ENCODE measurements around the gene BBX. TPM values are rescaled to one million over a fixed set of nuclear protein-coding genes. Genes with fewer than 3 reads are reported as not detected.
A peak's percentile ranks its signal among the peaks of the same experiment; 100 is the strongest.

Gene BBX
- polyA plus RNA-seq, 3 donors = 15.7 to 25.1 (median 16.6) TPM

DNA sequence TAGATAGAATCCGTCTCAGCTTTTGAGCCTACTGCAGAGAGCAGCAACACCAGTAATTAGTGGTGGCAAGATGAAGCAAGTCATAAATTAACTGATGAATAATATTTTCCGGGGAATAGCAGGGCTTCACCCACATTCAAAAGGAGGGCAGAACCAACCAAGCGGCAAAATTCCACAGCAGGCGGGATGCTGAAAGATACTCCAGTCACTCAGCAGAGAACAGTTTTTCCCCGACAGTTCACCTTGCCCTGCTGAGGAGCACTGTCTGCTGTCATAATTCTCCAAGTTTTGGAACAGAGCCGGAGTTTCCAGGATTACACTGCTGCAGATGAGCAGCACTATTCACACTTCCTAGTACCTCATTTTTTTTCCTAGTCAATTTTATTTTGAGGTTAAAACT lies 293.3 kb downstream of the BBX start:
- TF ChIP-seq, protein P1, sequence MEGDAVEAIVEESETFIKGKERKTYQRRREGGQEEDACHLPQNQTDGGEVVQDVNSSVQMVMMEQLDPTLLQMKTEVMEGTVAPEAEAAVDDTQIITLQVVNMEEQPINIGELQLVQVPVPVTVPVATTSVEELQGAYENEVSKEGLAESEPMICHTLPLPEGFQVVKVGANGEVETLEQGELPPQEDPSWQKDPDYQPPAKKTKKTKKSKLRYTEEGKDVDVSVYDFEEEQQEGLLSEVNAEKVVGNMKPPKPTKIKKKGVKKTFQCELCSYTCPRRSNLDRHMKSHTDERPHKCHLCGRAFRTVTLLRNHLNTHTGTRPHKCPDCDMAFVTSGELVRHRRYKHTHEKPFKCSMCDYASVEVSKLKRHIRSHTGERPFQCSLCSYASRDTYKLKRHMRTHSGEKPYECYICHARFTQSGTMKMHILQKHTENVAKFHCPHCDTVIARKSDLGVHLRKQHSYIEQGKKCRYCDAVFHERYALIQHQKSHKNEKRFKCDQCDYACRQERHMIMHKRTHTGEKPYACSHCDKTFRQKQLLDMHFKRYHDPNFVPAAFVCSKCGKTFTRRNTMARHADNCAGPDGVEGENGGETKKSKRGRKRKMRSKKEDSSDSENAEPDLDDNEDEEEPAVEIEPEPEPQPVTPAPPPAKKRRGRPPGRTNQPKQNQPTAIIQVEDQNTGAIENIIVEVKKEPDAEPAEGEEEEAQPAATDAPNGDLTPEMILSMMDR (IDR thresholded peaks at IDR 0.05) = no peak
- WGBS (ENCODE audit: insufficient coverage) = 94% methylated on average over 4 of the region's 6 CpGs

DNA sequence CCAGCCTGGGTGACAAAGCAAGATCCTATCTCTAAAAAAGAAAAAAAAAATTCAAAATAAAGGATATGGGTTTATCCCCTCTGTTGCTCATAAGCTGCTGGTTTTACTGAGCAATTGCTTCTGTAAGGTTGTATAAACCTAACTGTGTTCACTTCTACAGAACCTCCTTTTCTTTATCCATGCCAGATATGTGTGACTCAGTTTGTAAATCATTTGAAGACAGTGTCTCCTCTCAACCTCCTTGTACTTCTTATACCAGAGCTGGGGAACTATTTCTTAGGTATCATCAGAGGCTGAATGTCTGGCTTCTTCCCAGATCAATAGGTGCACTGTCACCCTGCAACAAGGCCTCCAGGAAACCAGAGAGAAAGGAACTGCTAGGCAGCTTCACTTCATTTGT lies 294.3 kb downstream of the BBX start:
- Histone ChIP-seq H3K79me2 (ENCODE audit: insufficient read depth, low read length) (no peaks in the 10 kb centered on the region), H4K20me1 (ENCODE audit: insufficient read depth, low read length) (no peaks in the 10 kb centered on the region), H3K9me3 (replicated peaks in 1 of 2; ENCODE audit: control insufficient read depth in 1 of 2, insufficient read depth in 1 of 2, low read length in 2 of 2) (no peaks in the 10 kb centered on the region), H3K36me3 (replicated peaks in 1 of 2; ENCODE audit: control insufficient read depth in 1 of 2, insufficient read depth in 2 of 2, low read length in 2 of 2) (no peaks in the 10 kb centered on the region), H3K4me1 (ENCODE audit: control insufficient read depth in 1 of 2, insufficient read depth in 2 of 2, low read length in 2 of 2) (no peaks in the 10 kb centered on the region), H3K9ac (ENCODE audit: insufficient read depth, low read length, poor library complexity, severe bottlenecking) (no peak overlapping the region), H2AFZ (ENCODE audit: insufficient read depth, low read depth, low read length, poor library complexity, severe bottlenecking) (no peak overlapping the region), H3K27ac (ENCODE audit: low read depth in 1 of 2, low read length in 2 of 2) (no peak overlapping the region), H3K27me3 (ENCODE audit: control insufficient read depth in 2 of 2, insufficient read depth in 2 of 2, low read length in 2 of 2) (no peaks in the 10 kb centered on the region), H3K4me2 (replicated peaks; ENCODE audit: extremely low read depth, low read length, poor library complexity, severe bottlenecking) (no peak overlapping the region), H3K4me3 (replicated peaks in 1 of 3; ENCODE audit: low read depth in 2 of 3, low read length in 3 of 3) (no peak overlapping the region)
- Mint-ChIP-seq H3K27me3 (ENCODE audit: low read depth in 3 of 3) (peaks cover 0 to 4% (median 2%) of the 10 kb centered on the region in 3 donors), H3K36me3 (no peaks in the 10 kb centered on the region), H3K4me3 (no peak overlapping the region), H3K4me1 (no peaks in the 10 kb centered on the region), H3K27ac (no peak overlapping the region), H3K9me3 (no peaks in the 10 kb centered on the region)
- no peak for DNase-seq
- intact Hi-C loops (cut with micrococcal nuclease) = no loop called here
- TF ChIP-seq, protein P1 (IDR thresholded peaks at IDR 0.05) = no peak

More for the DNA sequence above, 293.3 kb downstream of the BBX start:
- peak overlapping the region in 1 of 2 donors; percentile 3 for H3K4me3 Mint-ChIP-seq
- no peak overlapping the region for H3K27ac Mint-ChIP-seq
- H3K4me2 ChIP-seq (replicated peaks; ENCODE audit: extremely low read depth, low read length, poor library complexity, severe bottlenecking) = no peak overlapping the region
- H3K9ac ChIP-seq (ENCODE audit: insufficient read depth, low read length, poor library complexity, severe bottlenecking) = no peak overlapping the region
- no peaks in the 10 kb centered on the region for H4K20me1 ChIP-seq (ENCODE audit: insufficient read depth, low read length)
- no peaks in the 10 kb centered on the region for H3K79me2 ChIP-seq (ENCODE audit: insufficient read depth, low read length)
- no peaks in the 10 kb centered on the region for H3K36me3 ChIP-seq (replicated peaks in 1 of 2; ENCODE audit: control insufficient read depth in 1 of 2, insufficient read depth in 2 of 2, low read length in 2 of 2)
- H2AFZ ChIP-seq (ENCODE audit: insufficient read depth, low read depth, low read length, poor library complexity, severe bottlenecking) = no peak overlapping the region
- intact Hi-C loops (cut with micrococcal nuclease) = no loop called here
- H3K4me1 ChIP-seq (ENCODE audit: control insufficient read depth in 1 of 2, insufficient read depth in 2 of 2, low read length in 2 of 2) = no peaks in the 10 kb centered on the region
- no peaks in the 10 kb centered on the region for H3K9me3 ChIP-seq (replicated peaks in 1 of 2; ENCODE audit: control insufficient read depth in 1 of 2, insufficient read depth in 1 of 2, low read length in 2 of 2)
- H3K9me3 Mint-ChIP-seq = no peaks in the 10 kb centered on the region
- H3K27me3 Mint-ChIP-seq (ENCODE audit: low read depth in 3 of 3) = peaks cover 0 to 4% (median 2%) of the 10 kb centered on the region in 3 donors
- H3K27me3 ChIP-seq (ENCODE audit: control insufficient read depth in 2 of 2, insufficient read depth in 2 of 2, low read length in 2 of 2) = no peaks in the 10 kb centered on the region
- no peak overlapping the region for H3K27ac ChIP-seq (ENCODE audit: low read depth in 1 of 2, low read length in 2 of 2)
- no peak overlapping the region for H3K4me3 ChIP-seq (replicated peaks in 1 of 3; ENCODE audit: low read depth in 2 of 3, low read length in 3 of 3)
- DNase-seq = peak in 1 of 3 donors; percentile 6
- peaks cover 0 to 3% of the 10 kb centered on the region in 2 donors for H3K36me3 Mint-ChIP-seq
- H3K4me1 Mint-ChIP-seq = no peaks in the 10 kb centered on the region

Data from CD14-positive monocyte (primary cell).